HG02610 (cell line): Measurements from ENCODE around the gene RASGEF1C.

ENCODE experiments used
- ATAC-seq: cut with Tn5 transposase; IDR thresholded peaks from one replicate; pipeline ENCODE4 v1.9.1; 2021; ENCODE audit warnings: mild to moderate bottlenecking, moderate library complexity; ENCODE audit not compliant: unreplicated experiment

Gene RASGEF1C

DNA sequence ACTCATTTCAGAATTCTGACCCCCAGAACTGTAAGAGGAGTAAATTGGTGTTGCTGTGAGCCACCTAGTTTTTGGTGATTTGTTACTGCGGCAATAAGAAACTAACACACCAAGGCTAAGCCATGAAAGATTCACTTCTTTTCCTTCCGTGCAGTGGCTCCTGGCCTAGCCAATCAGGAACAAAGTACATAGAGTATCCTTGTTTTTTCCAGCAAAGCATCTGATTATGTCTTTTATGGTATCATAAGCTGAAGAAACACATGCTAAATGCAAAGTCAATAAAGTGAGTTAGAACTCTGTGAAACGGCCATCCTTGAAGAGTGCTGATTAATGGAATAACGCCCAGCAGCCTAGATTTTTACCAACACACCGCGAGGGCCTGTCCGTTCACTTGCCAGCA is 148.8 kb downstream of the RASGEF1C start:
- ATAC-seq: no peak

DNA sequence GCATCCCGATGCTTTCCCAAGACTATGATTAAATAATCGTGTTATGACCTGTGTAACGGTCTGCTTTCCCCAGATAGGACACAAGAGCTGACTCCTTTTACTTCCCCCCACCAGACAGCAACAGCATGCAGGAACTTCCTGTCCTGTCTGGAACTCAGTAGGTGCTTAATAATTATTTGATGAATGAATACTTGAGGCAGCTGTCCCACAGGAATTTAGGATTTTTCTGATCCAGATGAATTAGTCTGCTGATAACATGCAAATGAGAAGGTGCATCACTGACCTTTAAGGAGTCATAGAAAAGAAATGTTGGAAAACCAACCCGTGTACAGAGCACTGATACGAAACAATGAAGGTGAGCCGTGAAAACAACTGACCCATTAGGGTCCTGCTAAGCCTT is 149.7 kb downstream of the RASGEF1C start:
- ATAC-seq: no peak

DNA sequence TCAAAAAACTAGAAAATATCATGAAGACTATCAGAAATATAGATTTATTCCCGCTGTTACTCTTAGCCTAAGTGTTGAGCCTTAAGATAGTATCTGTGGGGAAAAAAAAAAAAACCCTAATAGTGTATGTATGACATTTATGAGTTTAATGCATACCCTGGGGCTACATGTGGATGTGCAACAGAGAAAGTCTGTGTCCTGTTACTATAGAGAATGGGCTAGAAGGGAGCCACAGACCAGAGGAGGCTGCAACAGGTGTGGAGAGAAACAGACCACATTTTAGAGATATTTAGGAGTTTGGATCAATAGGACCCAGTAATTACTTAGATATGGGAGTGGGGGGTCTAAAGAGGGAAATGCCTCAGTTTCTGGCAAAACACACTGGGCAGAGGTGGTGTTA is 152.9 kb downstream of the RASGEF1C start:
- ATAC-seq: no peak

DNA sequence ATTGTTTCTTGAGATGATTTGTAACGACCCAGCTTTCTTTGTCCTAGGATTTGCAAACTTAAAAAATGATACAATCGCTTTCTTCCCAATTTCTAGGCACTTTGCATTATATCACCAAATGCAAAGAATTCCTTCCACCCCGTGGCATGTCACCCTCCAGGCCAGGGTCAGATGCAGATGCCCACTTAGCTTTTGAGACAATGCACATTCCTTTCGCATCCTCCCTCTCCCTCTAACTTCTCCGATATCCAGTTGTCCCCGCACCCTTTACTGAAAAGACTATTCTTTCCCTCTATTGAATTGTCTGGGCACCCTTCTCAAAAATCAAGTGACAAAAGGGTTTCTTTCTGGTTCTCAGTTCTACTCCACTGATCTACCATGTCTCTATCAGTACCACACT is 154.8 kb downstream of the RASGEF1C start:
- no peak for ATAC-seq

DNA sequence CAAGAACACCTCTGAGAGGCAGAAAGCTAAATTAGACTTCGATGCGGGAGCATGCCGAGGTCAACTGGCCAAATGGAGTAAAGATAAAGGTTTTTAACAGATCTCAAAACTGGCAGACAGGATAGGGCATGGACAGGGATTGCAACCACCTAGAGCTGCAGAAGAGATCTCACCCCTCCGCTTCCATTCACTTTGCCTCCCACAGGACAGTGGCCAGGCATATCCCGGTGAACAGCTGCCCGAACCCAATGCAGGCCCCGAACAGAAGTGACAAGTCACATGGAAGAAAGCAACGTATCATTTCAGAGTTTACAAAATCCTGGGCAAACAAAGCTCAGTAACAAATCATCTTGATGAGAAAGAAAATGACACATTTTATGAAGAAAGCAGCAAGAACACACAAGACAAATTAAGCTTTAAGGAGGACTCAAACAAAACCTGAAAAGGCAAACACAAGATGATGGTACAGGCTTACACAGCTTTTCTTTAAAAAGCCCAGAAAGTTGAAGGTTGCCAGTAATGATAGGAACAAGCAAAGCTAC is 155.9 kb downstream of the RASGEF1C start:
- no peak for ATAC-seq

DNA sequence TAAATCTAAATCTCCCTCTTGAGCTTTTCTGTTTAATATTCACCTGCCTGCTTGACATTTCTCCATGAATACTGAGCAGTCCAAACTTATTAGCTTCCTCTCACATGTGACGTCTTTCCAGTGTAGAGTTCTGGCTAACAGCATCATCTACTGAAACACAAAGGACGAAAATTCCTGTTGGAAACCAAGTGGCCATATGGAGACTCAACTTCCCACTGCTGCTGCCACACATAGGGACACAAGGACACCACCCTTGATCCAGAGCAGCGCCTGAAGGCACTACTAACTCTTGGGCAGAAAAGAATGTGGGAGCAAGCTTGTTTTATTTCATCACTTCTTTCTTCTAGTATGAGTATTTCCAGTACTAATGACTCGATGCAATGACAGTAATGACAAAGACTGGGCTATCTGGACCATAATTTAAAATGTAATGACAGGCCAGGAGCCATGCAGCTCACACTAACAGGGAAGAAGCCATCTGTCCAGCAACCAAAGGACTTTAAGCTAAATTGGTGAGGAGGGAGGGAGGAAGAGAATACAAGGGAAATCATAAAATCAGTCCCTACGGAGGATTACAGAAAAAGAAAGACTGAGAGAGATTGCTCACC is 156.7 kb downstream of the RASGEF1C start:
- ATAC-seq: no peak
